GM21529 (cell line): ENCODE data around the gene MELTF.

Experiments used
- ATAC-seq: cut with Tn5 transposase; IDR thresholded peaks from one replicate; pipeline ENCODE4 v1.9.1; 2021; ENCODE audit not compliant: unreplicated experiment

Gene MELTF

GRCh38 chr3:196995027-196995426, 34.6 kb downstream of the MELTF start:
- ATAC-seq: no peak

DNA sequence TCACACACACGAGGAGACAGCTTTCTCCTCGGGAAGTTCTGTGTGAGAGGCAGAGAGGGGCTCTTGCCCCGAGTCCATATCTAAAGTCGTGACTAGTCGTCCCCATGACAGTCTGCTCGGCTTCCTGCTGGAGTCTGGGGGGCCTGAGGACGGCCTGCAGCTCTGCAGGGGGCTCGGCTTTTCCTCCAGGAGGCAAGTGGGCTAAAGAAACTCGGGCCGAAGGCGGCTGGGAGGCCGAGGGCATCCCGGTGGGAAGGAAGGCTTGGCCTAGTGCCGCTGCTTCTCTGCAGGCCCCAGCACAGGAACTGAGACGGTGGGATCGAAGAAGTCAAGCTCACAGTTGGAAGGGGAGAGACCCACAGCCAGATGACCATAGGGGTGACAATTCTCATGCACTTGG, 35.6 kb downstream of the MELTF start:
- no peak for ATAC-seq

GRCh38 chr3:196992461-196993065, 37.1 kb downstream of the MELTF start:
- no peak for ATAC-seq

DNA sequence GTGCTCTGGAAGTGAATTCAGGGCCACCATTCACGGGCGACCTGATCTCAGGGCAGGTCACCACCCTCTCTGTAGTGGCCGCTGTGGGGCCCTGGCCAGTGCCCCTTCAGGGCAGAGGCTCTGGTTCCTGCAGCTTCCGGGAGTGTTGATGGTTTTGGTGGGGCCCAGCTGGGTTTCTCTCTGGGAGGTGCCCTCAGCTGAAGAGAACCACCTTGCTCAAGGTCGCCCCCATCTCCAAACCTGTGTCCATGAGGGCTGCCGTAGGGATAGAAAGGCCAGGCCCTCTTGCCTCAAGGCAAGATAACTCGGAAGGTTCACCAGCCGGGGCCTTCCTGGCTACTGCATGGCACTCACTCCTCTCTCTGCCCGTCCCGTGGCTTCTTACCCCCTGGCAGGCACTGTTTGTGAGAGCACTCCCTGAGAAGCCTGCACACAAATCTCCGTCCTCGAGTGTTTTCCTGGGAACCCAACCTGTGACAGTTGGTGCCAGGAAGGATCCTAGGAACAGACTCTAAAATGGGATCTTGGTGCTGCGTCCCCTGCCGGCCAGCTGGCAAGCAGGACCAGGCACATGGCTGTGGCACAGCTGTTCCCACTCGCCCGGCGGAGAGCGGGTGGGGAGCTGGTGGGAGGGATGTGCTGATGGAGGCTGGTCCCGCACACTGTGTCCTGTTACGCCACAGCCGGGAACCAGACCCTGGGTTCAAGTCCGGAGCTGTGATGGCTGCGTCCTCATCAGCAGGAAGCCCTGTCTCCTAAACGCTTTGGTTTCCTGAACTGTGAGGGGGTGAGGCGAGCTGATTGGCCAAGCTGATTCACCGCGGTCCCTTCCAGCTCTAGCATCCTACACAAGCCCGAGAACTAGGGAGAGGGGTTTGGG, 37.8 kb downstream of the MELTF start:
- ATAC-seq: no peak

GRCh38 chr3:196990601-196991007, 39.0 kb downstream of the MELTF start:
- ATAC-seq: no peak

DNA sequence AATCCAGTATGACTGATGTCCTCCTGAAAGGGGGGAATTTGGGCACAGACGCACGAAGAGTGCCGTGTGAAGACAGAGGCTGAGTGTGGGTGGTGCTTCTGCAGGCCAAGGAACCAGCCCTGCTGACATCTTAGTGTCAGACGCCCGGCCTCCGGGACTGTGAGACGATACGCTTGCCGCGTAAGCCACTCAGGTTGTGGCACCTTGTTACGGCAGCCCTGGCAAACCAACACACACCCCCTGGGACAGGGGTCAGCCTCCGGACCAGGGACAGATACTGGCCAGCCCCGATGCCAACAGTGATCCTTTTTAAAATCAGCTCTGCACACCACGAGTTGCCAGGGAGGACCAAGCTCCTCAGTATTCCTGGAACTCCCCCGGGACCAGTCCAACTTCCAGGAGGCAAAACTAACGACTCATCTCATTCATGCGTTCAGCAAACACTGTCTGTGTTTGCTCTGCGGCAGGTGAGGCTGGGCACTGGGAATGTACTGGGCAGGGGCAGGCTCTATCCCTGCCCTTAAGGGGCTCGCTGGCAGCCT, 39.8 kb downstream of the MELTF start:
- ATAC-seq: no peak

DNA sequence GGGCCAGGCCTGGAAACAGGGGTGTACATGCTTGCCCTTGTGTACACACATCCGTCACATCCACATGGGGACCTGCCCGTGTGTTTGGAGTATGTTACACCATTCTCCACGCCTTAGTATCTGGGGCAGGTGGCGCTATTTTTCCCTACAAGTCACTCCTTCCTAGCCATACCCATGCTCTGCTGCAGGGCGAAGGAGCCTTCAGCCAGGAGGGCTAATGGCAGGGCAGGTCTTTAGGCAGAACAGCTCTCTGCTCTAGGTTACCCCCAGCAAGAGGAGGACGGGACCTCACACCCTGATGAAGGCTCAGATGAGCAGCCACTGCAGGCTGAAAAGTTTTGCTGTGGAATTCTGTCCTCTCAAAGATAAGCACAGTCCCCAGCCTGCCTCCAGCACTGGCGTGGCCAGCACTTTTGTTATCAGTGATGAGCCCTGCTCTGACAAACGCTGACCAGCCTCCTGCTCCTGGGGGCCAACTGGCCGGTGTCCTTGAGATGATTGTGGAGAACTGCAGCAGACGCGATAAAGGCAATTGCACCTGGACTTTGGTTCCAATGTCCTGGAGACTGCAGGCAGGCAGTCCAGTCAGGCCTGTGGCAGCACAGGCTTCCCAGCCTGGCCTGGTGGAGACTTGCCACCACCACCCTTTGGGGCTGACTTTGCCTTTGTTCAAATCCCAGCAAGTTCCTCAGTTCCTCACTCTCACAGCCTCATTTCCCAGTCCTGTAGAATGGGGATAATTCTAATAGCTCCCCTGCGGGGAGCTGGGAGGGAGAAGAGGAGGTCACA, 41.2 kb downstream of the MELTF start:
- no peak for ATAC-seq

DNA sequence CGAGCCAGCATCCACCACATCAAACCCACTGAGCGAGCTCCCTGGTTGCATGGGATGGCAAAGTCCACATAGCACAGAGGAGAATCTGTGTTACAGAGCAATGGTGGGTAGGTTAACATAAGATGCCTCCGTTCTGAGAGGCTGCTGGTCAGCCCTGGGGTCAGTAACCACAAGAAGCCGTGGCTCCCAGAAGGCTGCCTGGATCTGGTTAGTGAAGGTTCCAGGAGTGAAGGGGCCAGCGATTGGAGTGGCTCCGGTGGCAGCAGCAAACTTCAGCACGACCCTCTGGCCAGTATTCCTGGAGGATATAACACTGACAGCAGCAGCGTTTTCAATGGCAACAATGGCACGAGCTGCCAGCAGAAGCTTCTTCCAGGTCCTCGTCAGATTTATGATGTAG, 42.6 kb downstream of the MELTF start:
- no peak for ATAC-seq

DNA sequence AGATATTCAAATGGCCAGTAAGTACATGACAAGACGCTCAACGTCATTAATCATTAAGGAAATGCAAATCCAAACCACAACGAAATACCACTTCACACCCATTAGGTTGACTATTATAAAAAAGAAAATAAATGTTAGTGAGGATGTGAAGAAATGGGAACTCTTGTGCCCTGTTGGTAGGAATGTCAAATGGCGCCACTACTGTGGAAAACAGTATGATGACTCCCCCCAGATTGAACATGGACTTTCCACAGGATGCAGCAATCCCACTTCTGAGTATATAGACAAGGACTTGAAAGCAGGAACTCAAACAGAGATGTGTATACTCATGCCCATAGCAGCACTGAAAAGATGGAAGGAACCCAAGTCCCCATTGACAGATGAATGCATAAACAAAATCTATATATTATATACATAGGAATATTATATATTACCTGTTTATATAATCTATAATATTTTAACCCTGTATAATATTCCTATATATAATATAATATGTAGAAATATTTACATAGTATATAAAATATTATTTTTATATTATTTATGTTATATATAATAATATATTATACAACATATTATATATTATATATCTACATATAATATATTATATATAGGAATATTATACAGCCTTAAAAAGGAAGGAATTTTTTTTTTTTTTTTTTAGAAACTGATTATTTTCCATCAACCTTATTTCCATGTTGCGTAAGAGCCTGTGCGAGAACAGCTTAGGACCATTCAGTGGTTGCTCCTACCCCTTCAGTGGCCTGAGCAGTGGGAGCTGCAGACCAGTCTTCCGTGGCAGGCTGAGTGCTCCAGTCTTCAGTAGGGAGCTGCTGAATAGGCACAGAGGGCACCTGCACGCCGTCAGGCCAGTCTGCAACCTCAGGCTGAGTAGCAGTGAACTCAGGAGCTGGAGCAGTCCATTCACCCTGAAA, 43.4 kb downstream of the MELTF start:
- ATAC-seq: no peak

DNA sequence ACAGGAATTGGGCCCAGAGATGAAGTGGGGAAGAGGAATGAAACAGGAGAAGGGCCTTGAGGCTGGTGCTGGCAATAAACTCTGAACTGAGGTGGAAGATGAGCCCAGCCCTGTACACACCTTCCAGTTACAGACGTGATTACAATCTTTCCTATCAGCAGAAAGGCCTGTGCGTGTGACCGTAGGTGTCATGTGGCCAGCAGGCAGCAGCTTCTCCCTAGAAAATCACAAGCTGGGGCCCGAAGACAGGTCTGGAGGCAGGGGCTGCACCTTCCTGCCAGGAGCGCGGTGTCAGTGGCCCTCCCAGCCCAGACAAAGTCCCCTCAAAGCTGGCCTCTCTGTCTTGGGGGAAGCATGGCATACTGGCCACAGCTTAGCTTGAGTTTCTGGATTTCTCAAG, 44.3 kb downstream of the MELTF start:
- no peak for ATAC-seq

- no peak for ATAC-seq
These were observed 46.4 kb downstream of the MELTF start for GRCh38 chr3:196983186-196983585.

GRCh38 chr3:196981657-196982056, 48.0 kb downstream of the MELTF start:
- no peak for ATAC-seq

DNA sequence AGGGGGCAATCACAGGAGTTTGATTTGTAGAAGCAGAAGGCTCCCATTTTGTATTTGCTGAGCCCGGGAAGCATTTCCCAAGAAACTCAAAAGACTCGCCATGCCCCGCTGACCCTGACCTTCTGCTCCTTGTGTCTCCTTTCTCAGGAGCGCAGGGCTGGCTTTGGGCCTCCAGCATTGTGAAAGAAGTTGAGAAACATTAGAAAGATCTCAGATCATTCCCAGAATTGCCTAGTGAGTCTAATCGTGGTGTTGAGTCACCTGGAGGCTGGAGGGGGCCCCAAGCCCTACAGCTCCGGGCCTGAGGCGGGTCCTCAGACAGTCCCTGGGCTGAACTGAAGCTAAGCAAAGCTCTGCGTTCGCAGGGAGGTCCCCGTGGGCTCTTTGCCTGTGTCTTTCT, 50.1 kb downstream of the MELTF start:
- ATAC-seq: no peak

DNA sequence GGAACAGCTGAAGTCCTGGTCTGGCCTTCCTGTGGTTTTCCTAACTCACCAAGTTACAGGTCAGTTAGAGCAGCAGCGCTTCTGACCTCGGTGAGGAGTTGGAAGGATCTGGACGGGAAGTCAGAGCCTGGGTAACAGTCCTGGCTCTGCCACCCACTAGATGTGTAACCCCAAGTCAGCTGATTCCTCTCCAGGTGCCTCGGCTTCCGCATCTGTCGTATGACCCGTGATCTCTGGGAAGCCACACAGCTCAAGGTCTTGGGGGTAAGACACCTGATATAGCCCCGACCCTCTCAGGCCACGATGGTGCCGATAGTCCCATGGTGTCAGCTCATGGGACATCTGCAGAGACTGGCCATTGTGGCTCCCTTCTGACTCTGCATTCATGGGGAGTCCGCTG, 52.7 kb downstream of the MELTF start:
- no peak for ATAC-seq

DNA sequence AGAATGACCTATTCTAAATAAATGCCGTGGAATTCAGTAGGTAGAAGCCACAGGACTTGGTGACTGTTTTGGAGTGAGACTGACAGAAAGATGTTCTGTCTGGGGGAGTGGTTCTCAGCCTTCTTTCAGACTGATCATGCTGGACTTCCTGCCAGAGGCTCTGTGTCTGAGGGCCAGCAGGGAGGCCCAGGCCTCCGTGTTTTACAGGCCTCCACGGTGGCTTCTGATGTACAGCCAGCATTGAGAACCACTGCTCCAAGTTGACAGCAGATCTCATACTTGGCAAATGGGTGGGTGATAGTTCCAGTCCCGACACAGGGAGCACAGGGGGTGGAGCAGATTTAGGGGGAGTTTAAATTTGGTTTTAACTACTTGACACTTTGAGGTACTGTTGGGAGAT, 54.3 kb downstream of the MELTF start:
- no peak for ATAC-seq

DNA sequence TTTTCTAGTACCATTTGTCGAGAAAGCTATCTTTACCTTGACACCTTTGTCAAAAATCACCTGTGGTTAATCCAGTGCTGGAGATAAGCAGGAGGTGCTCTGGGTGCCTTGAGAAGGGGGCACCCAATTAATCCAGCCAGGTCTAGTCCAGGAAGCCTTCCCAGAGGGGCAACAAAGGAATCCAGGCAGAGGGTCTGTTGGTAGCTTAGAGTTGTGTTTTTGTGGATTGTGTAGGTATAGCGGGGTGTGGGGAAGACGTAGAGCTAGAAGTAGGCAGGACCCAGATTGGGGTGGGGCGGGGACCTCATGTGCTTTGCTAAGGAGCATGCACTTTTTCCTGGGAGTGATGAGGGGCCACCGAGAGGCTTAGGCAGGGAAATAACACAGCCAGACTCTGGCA, 55.0 kb downstream of the MELTF start:
- ATAC-seq: no peak

DNA sequence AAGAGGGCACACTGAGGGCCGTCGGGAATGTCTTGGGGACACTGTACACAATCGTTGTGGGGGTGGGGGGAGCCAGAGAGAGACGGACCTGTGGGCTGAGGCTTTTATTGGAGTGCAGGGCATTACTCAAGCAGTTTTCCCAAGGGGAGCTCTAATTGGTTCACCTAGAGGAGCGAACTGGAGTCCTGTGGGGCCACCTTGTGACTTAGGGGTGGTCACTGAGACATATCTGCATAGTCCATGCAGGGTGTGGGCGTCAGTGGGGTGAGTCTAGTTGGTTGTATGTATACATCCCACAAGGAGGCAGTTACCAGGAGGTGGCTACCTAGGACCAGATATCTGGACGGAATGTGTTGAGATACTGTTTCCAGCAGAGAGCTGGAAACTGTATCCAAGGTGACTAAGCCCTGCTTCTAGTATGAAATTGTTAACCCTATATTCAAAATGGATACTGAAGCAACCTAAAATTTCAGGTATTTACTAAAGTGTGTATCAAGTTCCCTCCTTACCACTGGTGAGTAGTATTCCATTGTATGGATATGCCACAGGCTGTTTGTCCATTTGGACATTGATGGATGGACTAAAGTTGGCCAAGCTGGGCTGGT, 58.4 kb downstream of the MELTF start:
- ATAC-seq: no peak

GRCh38 chr3:196970547-196971093, 59.0 kb downstream of the MELTF start:
- ATAC-seq: no peak

DNA sequence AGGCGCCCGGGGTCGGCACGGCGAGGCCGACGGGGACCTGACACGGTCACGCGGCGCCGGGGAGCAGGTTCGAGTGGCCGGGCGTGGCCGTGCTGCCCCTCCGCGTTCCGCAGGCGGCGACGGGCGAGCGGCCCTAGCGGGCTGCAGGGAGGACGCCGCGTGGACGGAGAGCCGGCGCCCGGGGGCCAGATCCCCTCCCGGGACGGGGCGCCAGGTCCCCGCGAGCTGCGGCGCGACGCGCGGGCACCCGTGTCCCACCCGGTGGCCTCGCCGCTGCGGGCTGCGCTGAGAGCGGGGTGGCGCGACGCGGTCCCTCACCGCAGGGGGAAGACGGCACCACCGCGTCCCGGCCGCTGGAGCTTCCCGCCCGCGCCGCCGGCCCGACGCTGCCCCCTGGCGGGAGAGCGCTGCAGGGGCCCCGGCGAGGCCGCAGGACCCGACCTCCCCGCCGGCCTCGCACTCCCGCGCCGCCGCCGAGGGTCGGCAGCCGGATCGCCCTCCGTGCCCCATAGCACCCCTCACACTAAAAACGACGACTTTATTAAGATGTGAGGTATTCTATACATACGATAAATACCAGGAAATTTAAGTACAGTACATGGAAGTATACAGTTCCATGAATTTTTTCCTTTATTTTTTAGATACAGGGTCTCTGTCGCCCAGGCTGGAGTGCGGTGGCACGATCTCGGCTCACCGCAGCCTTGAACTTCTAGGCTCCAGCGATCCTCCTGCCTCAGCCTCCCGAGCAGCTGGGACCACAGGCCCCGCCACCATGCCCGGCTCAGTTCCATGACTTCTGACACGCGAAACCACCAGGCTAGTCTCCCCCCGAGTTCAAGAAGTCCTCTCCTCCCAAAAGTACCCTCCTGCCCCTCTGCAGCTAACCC, 59.7 kb downstream of the MELTF start:
- ATAC-seq: peak; percentile 55
